ENCODE measurements around the gene FARSB.

FARSB gene

GRCh38 chr2:222561817-222562645, 93.9 kb downstream of the FARSB start:
- no peak overlapping the region for H3K4me3 ChIP-seq (ENCODE audit: control insufficient read depth, low read depth, low read length)
- no peak for DNase-seq (ENCODE audit: low read depth)
- TF ChIP-seq CTCF (IDR thresholded peaks at IDR 0.05; ENCODE audit: control insufficient read depth, insufficient read depth, low read depth, low read length, missing control alignments): peak; percentile 54

- no peak overlapping the region for H3K4me3 ChIP-seq (ENCODE audit: control insufficient read depth, low read depth, low read length)
- no peak for TF ChIP-seq CTCF (IDR thresholded peaks at IDR 0.05; ENCODE audit: control insufficient read depth, insufficient read depth, low read depth, low read length, missing control alignments)
- no peak for DNase-seq (ENCODE audit: low read depth)
Measured at GRCh38 chr2:222561151-222561550, 94.7 kb downstream of the FARSB start.

GRCh38 chr2:222554517-222554916, 101.4 kb downstream of the FARSB start:
- H3K4me3 ChIP-seq (ENCODE audit: control insufficient read depth, low read depth, low read length): no peak overlapping the region
- DNase-seq (ENCODE audit: low read depth): no peak

GRCh38 chr2:222548992-222549391, 106.9 kb downstream of the FARSB start:
- no peak overlapping the region for H3K4me3 ChIP-seq (ENCODE audit: control insufficient read depth, low read depth, low read length)
- DNase-seq (ENCODE audit: low read depth): no peak
- no peak for TF ChIP-seq CTCF (IDR thresholded peaks at IDR 0.05; ENCODE audit: control insufficient read depth, insufficient read depth, low read depth, low read length, missing control alignments)

More at GRCh38 chr2:222554517-222554916, 101.4 kb downstream of the FARSB start:
- TF ChIP-seq CTCF (IDR thresholded peaks at IDR 0.05; ENCODE audit: control insufficient read depth, insufficient read depth, low read depth, low read length, missing control alignments): no peak

GRCh38 chr2:222547083-222547482, 108.8 kb downstream of the FARSB start:
- no peak for DNase-seq (ENCODE audit: low read depth)
- no peak for TF ChIP-seq CTCF (IDR thresholded peaks at IDR 0.05; ENCODE audit: control insufficient read depth, insufficient read depth, low read depth, low read length, missing control alignments)
- no peak overlapping the region for H3K4me3 ChIP-seq (ENCODE audit: control insufficient read depth, low read depth, low read length)

- no peak for TF ChIP-seq CTCF (IDR thresholded peaks at IDR 0.05; ENCODE audit: control insufficient read depth, insufficient read depth, low read depth, low read length, missing control alignments)
- DNase-seq (ENCODE audit: low read depth): no peak
- H3K4me3 ChIP-seq (ENCODE audit: control insufficient read depth, low read depth, low read length): no peak overlapping the region
Measured at GRCh38 chr2:222545823-222546795, 109.8 kb downstream of the FARSB start.
